GM18873 (cell line): ENCODE data around the gene LRAT.
"Not testable (repeated sequence)": the region's sequence is repeated elsewhere in the genome, so short reads cannot be mapped to it uniquely, and the experiment has no call there.

Experiments
- ATAC-seq: cut with Tn5 transposase; IDR thresholded peaks from one replicate; pipeline ENCODE4 v1.9.1; 2021; ENCODE audit warnings: mild to moderate bottlenecking, moderate library complexity, moderate number of reproducible peaks; ENCODE audit not compliant: unreplicated experiment, low FRiP score

The LRAT gene

DNA sequence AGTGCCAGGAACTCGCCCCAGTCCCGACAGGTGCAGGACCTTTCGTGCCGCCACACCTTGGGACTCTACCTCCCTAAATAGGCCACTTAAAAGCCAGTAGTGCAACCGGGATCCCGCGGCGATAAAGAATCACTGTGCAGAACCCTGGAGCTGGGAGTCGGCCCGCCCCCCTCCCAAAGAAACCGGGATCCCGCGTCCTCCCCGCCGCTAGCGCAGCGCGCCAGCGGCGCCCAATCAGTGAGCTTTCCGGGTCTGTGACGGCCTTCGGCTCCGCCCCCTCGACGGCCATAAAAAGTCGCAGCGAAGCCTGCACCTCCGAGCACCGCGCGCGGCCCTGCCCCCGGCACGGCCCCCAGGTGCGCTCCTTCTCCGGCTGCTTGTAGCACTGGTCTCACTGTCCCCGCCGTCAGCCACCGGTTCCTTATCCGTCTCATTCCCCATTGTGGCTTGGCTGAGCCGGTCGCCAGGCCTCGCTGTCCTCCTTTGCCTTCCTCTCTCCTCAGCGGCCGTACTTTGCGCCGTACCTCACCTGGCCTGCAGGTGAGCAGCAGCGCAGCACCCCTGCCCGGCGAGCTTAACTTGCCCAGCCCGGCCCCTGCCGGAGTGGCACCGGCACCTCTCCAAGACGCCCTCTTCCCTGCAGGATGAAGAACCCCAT, at the start of gene LRAT:
Gene LRAT (plus strand): TSS at position 318 of the 658 bp plus-strand sequence. CDS start 327 bp downstream, at position 645.
- no peak for ATAC-seq

- ATAC-seq: no peak
Measured at GRCh38 chr4:154707877-154708276, 35.9 kb upstream of the LRAT start.

DNA sequence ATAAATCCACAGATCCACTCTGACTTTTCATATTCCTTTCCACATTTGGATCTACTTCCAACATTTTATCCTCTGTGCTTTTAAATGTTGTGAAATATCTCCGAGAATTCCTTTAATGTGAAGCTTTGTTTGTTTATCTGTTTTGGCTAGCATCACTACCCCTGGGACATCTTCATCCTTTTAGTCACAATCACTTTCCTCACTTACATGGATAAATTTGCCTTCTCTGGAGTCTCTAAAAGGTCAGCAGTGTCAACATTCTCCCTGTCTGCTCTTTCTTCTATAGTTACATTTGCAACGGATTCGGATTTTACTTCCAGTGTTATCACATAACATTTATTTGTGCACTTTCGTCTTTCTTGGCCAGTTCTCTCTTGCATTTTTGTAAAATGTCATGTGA, 34.2 kb upstream of the LRAT start:
- no peak for ATAC-seq

DNA sequence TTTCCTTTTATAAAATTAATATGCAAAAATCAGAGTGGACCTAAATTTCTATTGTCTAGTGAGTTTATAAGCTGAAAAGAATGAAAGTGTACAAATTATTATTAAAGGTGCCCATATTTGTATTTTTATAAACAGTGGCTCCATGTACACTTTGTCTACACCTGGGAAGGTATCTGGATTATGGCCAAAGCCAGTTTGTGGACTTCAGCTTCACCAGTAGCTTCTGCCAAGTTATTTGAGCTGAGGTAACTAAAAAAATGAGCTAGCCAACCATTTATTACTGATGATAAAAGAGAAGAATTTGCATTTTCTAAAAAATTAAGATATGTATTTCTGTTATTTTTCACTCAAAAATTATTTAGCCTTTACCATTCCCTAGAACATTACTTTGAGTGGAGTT, 32.3 kb upstream of the LRAT start:
- ATAC-seq: no peak

DNA sequence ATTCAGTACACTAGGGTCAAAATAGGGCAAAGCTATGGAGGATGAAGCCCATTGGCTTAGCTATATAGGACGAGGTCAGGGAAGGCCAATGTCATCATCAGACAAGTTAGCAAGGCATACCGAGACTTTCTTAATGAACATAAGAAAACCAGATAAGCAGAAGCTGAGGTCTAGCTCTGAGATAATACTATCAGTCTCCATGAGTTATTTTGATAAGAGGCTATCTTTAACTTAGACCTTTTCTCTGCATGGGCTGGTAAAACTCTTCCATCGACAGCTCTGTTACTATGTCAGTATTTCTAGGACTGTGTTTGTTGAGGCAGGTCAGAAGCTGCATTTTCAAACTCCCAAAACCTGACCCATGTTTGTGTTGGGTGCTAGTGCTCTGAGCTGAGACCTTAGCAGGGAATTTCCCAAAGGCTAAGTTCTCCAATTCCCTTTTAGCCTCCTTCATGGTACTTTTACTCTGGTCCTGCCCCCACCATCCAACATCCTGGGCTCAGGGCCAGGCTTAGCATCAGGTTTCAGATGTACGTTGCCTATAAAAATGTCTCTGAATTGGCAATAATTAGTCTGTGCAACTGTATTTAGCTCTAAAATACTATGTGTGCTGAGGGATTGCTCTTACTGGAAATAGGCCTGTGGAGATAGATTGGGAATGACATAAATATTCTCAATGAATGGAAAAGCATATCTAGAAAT, 29.3 kb upstream of the LRAT start:
- no peak for ATAC-seq

- ATAC-seq: no peak
Measured at GRCh38 chr4:154719087-154719486, 24.7 kb upstream of the LRAT start.

- peak; percentile 82 for ATAC-seq
Measured at GRCh38 chr4:154720123-154720522, 23.7 kb upstream of the LRAT start.

GRCh38 chr4:154720618-154721267, 23.1 kb upstream of the LRAT start:
- ATAC-seq: no peak

DNA sequence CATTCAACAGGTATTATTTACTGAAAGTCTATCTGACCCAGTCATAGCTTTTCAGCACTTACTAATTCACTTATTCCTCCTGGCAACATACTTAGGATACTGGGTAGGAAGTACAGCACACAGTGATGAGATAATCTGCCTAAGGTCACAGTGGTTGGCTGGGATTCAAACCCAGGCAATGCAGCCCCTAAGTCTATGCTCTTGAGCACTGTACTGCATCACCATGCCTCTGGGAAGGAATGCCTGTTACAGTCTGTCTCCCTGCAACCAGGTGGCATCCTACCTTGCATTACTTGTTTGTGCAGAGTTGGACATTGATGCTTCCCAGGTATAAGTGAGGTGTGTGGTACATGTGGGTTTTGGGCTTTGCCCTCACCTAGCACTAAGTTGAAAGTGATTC, 21.5 kb upstream of the LRAT start:
- ATAC-seq: no peak

DNA sequence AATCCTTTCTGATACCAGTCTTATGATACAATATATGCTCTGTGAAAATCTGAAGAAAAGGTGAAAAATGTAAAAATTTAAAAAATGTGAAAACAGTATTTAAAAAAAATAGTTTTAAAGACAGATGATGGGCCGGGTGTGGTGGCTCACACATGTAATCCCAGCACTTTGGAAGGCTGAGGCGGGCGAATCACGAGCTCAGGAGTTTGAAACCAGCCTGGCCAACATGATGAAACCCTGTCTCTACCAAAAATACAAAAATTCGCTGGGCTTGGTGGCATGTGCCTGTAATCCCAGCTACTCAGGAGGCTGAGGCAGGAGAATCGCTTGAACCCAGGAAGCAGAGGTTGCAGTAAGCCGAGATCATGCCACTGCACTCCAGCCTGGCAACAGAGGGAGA, 20.2 kb upstream of the LRAT start:
- not testable (repeated sequence) for ATAC-seq

- no peak for ATAC-seq
Measured at GRCh38 chr4:154727540-154727939, 16.3 kb upstream of the LRAT start.

- no peak for ATAC-seq
Measured at GRCh38 chr4:154731756-154732155, 12.0 kb upstream of the LRAT start.

- ATAC-seq: no peak
Measured at GRCh38 chr4:154732669-154733068, 11.1 kb upstream of the LRAT start.

GRCh38 chr4:154736770-154737169, 7.0 kb upstream of the LRAT start:
- ATAC-seq: no peak

DNA sequence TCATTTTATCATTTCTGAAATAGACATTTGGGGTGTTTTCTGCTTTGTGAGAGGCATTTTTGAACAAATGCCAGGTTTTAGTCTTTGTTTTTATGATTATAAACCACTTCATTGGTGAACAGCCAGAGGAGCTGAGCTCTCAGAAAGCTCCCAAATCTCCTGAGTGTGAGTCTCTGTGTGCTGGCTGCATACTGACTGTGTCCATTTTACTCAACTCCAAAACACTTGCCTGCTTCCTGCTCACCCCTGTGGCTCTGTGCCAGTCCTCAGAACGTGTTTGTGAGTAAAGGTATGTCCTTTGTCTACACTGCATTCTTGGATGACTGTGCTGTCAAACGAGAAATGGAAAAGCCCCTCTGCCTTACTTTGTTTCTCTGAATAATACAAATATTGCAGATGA, 5.4 kb upstream of the LRAT start:
- no peak for ATAC-seq

DNA sequence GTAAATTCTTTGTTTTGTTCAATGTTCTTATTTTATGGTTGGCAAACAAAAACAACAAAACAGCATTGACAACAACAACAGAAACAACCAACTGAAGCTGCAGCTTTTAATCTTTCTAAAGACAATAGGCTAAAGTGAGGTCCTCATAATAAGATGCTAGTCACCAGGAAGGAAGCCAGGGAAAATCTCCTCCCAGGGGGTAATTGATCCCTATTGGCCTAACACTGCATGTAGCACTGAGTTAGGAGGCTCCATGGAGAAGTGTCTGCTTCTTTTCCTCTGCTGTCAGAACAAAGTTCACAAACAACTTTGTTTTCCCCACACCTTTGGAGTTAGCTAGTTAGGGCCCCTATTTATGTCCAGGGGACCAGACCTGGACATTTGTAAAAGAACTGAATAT, 4.7 kb upstream of the LRAT start:
- no peak for ATAC-seq

DNA sequence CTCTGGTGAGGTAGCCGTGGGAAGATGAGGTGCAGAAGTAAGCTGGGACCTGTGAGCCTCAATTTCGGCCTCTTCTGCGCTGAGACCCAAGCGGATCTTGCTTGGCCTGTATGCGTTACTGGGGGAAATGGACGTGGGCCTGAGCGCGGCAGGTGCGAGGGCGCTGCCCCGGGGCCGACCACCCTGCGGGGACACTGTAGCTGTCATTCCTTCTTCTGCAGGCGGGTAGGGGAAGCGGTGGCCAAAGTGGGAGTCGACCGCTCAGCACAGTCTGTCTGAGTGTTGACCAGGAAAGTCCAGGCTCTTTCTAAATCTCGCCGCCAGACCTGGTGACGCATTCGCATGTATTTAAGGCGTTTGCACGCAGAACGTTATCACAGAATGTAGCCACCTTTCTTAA, 3.3 kb upstream of the LRAT start:
- ATAC-seq: no peak

- no peak for ATAC-seq
Measured at GRCh38 chr4:154741131-154741665, 2.6 kb upstream of the LRAT start.

- no peak for ATAC-seq
Measured at GRCh38 chr4:154741922-154742850, 1.6 kb upstream of the LRAT start.

DNA sequence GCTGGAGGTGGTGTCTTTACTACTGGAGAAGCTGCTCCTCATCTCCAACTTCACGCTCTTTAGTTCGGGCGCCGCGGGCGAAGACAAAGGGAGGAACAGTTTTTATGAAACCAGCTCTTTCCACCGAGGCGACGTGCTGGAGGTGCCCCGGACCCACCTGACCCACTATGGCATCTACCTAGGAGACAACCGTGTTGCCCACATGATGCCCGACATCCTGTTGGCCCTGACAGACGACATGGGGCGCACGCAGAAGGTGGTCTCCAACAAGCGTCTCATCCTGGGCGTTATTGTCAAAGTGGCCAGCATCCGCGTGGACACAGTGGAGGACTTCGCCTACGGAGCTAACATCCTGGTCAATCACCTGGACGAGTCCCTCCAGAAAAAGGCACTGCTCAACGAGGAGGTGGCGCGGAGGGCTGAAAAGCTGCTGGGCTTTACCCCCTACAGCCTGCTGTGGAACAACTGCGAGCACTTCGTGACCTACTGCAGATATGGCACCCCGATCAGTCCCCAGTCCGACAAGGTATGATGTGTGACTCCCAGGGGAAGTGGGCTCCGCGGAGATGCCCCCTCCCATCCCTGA, 634 bp downstream of the LRAT start:
- no peak for ATAC-seq
